SU-DHL-6 (cell line): ENCODE measurements around the gene ZFAND3.

Experiments
- EZH2phosphoT487 ChIP-seq: fragments of 200-600 bp; sonication (generic), shearing (Covaris generic); conservative IDR thresholded peaks from 2 replicates; pipeline ENCODE4 v1.6.1; 2018; ENCODE audit warnings: mild to moderate bottlenecking, antibody characterized with exemption, low read length, moderate library complexity, mixed read lengths
- TF ChIP-seq, protein P1 (sequence below): fragments of 200-600 bp; sonication (generic); IDR thresholded peaks from one replicate; pipeline ENCODE4 v1.5.1; 2017; ENCODE audit warnings: antibody characterized with exemption, mild to moderate bottlenecking, low read length, moderate library complexity; ENCODE audit not compliant: insufficient read depth, poor library complexity, severe bottlenecking

DNA sequence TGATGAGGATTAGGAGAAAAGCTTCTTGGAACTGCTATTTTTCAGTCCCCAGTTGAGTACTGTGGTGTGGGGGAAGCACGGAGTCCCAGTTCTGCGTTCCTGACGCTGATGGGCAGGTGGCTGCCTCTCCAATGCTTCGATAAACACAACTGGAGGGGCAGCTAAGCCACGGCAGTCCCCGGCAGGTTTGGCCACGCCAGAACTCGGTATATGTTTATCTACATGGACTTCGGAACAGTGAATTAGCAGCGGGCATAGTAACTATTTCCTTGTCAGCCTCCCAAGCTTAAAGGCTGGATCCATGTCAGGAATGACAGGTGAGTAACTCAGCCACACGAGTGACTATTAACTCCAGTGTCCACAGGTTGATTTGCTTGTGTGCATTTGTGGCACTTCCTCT is 354.4 kb downstream of the ZFAND3 start:
- TF ChIP-seq, protein P1, sequence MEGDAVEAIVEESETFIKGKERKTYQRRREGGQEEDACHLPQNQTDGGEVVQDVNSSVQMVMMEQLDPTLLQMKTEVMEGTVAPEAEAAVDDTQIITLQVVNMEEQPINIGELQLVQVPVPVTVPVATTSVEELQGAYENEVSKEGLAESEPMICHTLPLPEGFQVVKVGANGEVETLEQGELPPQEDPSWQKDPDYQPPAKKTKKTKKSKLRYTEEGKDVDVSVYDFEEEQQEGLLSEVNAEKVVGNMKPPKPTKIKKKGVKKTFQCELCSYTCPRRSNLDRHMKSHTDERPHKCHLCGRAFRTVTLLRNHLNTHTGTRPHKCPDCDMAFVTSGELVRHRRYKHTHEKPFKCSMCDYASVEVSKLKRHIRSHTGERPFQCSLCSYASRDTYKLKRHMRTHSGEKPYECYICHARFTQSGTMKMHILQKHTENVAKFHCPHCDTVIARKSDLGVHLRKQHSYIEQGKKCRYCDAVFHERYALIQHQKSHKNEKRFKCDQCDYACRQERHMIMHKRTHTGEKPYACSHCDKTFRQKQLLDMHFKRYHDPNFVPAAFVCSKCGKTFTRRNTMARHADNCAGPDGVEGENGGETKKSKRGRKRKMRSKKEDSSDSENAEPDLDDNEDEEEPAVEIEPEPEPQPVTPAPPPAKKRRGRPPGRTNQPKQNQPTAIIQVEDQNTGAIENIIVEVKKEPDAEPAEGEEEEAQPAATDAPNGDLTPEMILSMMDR, result no peak
- TF ChIP-seq EZH2phosphoT487, result no peak
